BJ (cell line): Measurements from ENCODE around the gene OR52L1. TPM values are rescaled to one million over a fixed set of nuclear protein-coding genes. Genes with fewer than 3 reads are reported as not detected.

ENCODE experiments used
- CTCF ChIA-PET: fragments of 350-600 bp; formaldehyde crosslinking; extraction: SDS; loops from one replicate; lab custom pipeline; 2021; ENCODE audit warnings: antibody characterized with exemption, inconsistent platforms; lab: Yijun Ruan, JAX
- POLR2A ChIA-PET: fragments of 300-600 bp; sonication (Branson Sonifier 250); formaldehyde crosslinking; extraction: SDS; loops from one replicate; lab custom pipeline; 2021; ENCODE audit warnings: antibody characterized with exemption; lab: Charles Lee
- DNase-seq: peaks from one replicate; pipeline ENCODE4 v3.0.0-alpha.2; 2011; ENCODE audit warnings: low read depth
- H3K27me3 ChIP-seq: 2 replicates; pipeline ENCODE4 v1.6.0; 2011; ENCODE audit warnings: low read length; ENCODE audit not compliant: control insufficient read depth, insufficient read depth
- H3K36me3 ChIP-seq: 2 replicates; pipeline ENCODE4 v1.5.1; 2011; ENCODE audit warnings: low read length; ENCODE audit not compliant: control insufficient read depth, insufficient read depth
- H3K4me3 ChIP-seq: 2 replicates; pipeline ENCODE4 v1.5.1; 2011; ENCODE audit warnings: low read depth, mild to moderate bottlenecking, control low read depth, low read length
- polyA minus RNA-seq: library from RNA; depleted of rRNA, polyadenylated mRNA; stranded (reverse); fragments of >200 nt; gene quantifications from 2 replicates; pipeline ENCODE4 v1.2.3, GENCODE V29; 2011; rRNA and poly(A)+ RNA removed
- polyA plus RNA-seq: library from polyadenylated mRNA; depleted of rRNA; stranded (reverse); fragments of >200 nt; gene quantifications from 2 replicates; pipeline ENCODE4 v1.2.3, GENCODE V29; 2011; rRNA removed
- TF ChIP-seq, protein P1 (sequence below): IDR thresholded peaks from 2 replicates; pipeline ENCODE4 v1.5.1; 2011; ENCODE audit warnings: low read depth, mild to moderate bottlenecking, control low read depth, inconsistent platforms, low read length, moderate library complexity; ENCODE audit not compliant: insufficient read depth

Gene OR52L1
- not detected in 2 replicates for polyA plus RNA-seq
- polyA minus RNA-seq: not detected in 2 replicates

DNA sequence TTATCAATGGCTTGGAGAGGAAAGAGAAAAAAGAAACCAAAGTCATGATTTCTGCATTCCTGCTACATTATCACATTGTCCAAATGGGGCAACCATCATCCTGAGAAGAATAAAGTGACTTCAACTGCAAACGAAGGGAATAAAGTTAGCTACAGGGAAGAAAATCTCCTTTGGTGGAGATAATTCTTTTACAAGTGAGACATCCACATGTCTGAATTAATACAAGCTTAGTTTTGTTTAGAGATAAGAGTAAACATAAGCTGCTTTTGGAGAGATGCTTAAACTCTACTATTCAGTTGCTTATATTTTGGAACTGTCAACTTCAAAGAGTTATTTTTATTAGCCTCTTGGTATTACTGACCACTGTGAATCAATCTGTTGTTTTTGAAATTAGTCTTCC is at the start of gene OR52L1:
Gene OR52L1 (minus strand): TSS at position 101 of the 400 bp plus-strand sequence. CDS start 55 bp downstream, at position 46.
- H3K4me3 ChIP-seq: no peak within 1 kb of the TSS
- DNase-seq: no peak
- H3K27me3 ChIP-seq: no peaks in the 10 kb centered on the region
- ChIA-PET POLR2A (no interaction called here), CTCF (no interaction called here)
- TF ChIP-seq, protein P1, sequence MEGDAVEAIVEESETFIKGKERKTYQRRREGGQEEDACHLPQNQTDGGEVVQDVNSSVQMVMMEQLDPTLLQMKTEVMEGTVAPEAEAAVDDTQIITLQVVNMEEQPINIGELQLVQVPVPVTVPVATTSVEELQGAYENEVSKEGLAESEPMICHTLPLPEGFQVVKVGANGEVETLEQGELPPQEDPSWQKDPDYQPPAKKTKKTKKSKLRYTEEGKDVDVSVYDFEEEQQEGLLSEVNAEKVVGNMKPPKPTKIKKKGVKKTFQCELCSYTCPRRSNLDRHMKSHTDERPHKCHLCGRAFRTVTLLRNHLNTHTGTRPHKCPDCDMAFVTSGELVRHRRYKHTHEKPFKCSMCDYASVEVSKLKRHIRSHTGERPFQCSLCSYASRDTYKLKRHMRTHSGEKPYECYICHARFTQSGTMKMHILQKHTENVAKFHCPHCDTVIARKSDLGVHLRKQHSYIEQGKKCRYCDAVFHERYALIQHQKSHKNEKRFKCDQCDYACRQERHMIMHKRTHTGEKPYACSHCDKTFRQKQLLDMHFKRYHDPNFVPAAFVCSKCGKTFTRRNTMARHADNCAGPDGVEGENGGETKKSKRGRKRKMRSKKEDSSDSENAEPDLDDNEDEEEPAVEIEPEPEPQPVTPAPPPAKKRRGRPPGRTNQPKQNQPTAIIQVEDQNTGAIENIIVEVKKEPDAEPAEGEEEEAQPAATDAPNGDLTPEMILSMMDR: no peak
- H3K36me3 ChIP-seq: no peaks in the 10 kb centered on the region

DNA sequence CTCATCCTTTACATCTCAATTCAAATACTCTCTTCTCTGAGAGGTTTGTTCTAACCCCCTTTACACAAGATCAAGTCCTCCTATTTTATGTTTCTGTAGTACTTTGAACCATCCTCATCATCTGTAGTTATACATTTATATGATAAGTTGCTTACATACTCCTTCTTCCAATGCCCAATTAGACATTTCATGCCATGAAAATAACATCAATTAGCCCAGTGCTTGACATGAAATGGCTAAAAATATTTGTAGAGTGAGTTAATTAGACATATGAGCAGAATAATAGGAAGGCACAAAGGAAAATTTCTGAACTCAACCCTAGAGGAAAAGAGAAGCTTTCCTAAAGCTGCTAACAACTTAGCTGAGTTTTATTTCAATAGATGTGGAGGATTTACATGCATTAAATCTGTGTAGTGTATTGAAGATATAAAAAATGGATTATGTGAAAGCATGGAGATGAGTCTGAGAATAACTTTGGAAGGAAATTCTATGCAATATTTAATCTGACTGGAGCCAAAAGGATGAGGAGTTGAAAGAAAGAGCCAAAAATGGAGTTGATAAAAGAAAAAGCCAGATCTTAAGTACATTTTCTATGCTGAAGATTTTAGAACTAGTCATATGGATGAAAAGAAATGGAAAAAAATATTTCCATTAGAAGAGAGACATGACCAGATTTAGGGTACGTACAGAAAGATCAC is 44.1 kb upstream of the OR52L1 start, which contains the start of gene OR56A1:
Gene OR56A1 (minus strand): TSS at position 51 of the 698 bp plus-strand sequence. CDS start 3,066 bp downstream, outside the sequence.
- POLR2A ChIA-PET: no interaction called here
- Histone ChIP-seq H3K27me3 (no peaks in the 10 kb centered on the region), H3K4me3 (no peak within 1 kb of the TSS), H3K36me3 (no peaks in the 10 kb centered on the region)
- TF ChIP-seq, protein P1: no peak
- CTCF ChIA-PET: interaction anchor here (3.1 kb wide), 1 partner anchor 332 kb away, joined by 9 read pairs; no protein-coding TSS in a partner anchor
- no peak for DNase-seq

DNA sequence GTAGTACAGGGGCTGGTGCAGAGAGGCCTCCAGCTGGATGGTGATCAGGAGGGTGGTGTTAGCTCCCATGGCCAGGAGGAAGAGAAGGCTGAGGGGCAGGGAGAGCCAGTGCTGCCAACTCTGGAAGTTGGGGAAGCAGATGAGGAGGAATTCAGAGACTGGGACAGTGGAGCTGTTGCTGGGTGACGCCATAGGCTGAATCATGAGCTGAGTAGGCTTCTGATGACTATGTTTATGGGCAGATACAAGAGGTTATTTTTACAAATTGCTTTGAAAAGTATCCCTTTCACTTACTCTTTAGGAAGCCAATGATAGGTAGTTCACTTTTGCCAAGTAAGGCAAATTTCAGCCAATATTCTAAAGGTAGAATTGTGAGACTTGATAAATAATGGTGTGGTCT is 40.7 kb upstream of the OR52L1 start:
- no peaks in the 10 kb centered on the region for H3K36me3 ChIP-seq
- ChIA-PET POLR2A (no interaction called here), CTCF (interaction anchor here (1.0 kb wide), 1 partner anchor 11 kb away, joined by 3 read pairs; no protein-coding TSS in a partner anchor)
- DNase-seq: no peak
- no peak overlapping the region for H3K4me3 ChIP-seq
- no peaks in the 10 kb centered on the region for H3K27me3 ChIP-seq
- TF ChIP-seq, protein P1: no peak

DNA sequence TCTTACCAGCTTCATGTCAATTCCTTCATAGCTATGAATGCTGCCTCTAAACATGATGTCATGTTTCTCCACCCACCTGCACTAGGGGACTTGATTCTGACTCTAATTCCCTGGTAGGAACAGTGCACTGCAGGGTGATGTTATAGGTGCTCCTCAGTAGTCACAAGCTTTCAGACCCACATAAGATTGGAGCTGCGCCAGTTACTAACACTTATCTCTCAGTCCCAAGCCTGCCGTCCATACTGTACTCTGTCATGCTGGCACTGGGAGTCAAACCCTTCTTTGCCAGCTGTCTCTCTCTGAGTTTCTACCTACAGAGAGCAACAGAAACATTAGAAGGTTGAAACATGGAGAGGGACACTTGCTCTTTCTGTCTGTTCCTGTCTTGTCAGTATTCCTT is 38.3 kb upstream of the OR52L1 start:
- no peaks in the 10 kb centered on the region for H3K27me3 ChIP-seq
- DNase-seq: no peak
- no peak overlapping the region for H3K4me3 ChIP-seq
- no peaks in the 10 kb centered on the region for H3K36me3 ChIP-seq
- TF ChIP-seq, protein P1: no peak
- POLR2A ChIA-PET: no interaction called here
- CTCF ChIA-PET: interaction anchor here (1.0 to 3.8 kb wide), 4 partner anchors 33 to 338 kb away, joined by 3 to 46 read pairs (median 12); no protein-coding TSS in a partner anchor

DNA sequence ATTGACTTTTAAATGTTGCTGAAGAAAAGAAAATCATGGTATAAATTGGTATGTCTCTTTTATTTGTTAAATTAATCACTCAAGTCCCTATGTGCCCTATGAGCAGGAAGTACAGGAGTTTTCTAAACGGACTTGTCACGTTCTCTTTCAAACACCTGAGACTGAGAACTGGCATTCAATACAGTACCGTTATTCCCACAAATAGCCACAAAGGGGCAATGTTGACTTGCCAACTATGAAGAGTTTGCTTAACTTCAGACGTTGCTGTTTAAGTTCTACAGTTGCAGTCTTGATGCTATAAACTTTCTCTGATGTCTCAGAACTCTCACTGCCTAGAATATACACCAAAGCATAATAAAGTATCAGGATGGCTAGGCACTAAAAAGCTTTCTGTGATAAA is 36.2 kb upstream of the OR52L1 start:
- TF ChIP-seq, protein P1: peak; percentile 48
- no peaks in the 10 kb centered on the region for H3K36me3 ChIP-seq
- H3K27me3 ChIP-seq: no peaks in the 10 kb centered on the region
- ChIA-PET CTCF (interaction anchor here (0.6 to 3.8 kb wide), 11 partner anchors 11 to 340 kb away, joined by 3 to 46 read pairs (median 3); no protein-coding TSS in a partner anchor), POLR2A (no interaction called here)
- no peak overlapping the region for H3K4me3 ChIP-seq
- DNase-seq: no peak
